ENCODE measurements around the gene PPP6R2. TPM values are rescaled to one million over a fixed set of nuclear protein-coding genes. Genes with fewer than 3 reads are reported as not detected.

Gene PPP6R2
- total RNA-seq, 1 experiment from 2014 or later: 60.6 TPM

DNA sequence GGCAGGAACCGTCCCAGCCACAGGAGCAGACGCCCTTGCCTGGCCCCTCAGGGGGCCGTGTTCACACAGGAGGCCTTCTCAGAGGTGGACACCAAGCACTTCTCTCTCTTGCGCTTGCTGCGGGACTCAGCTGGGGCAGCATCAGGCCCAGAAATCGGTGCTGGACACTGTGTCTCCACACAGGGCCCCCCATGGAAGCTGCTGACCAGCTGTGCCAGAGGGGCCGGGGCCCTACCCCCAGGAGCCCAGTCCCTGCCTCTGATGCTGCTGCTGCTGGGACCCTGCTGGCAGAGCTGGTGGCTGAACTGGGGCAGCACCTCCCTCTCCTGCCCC, 39.6 kb upstream of the PPP6R2 start:
- Histone ChIP-seq H3K27me3 (no peaks in the 10 kb centered on the region), H3K9me3 (replicated peaks) (no peaks in the 10 kb centered on the region), H3K27ac (no peak overlapping the region), H3K4me3 (no peak overlapping the region), H3K4me1 (peaks cover 41% of the 10 kb centered on the region), H3K36me3 (peaks cover 34% of the 10 kb centered on the region)
- DNase-seq: no peak

DNA sequence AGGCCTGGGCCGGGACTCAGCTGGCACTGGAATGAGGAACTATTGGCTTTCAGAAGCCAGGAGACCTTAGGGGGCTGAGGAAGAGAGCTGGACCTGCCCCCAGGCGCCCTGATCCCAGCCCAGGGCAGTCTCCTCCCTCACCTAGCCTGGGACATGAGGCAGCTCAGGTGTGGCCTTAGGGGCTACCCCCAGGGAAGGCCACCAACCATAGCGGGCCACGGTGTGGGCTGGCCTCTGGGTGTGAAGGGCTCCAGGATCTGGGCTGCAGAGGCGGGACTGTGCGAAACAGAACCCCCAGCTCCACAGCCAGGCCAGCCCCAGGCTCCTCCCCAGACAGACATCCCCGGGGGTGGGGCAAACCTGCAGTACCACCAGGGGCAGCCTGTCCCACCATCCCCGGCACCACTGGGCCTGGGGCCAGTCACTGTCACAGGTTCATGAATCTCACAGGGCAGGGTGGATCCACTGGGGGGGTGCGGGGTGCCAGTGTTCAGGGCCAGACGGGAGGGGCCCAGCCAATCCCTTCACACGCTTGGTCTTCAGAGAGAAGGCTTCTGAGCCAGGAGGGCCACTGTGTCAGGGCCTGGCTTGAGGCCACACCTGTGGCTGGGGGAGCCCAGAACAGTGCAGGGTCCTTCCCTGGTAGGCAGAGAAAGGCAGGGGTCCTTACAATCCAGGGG, 39.1 kb upstream of the PPP6R2 start:
- Histone ChIP-seq H3K4me3 (no peak overlapping the region), H3K9me3 (replicated peaks) (no peaks in the 10 kb centered on the region), H3K36me3 (peaks cover 34% of the 10 kb centered on the region), H3K27ac (0 out of 2 replicates have a peak overlapping the region, but pooled peaks have one; percentile 10), H3K27me3 (no peaks in the 10 kb centered on the region), H3K4me1 (peaks cover 47% of the 10 kb centered on the region)
- no peak for DNase-seq

DNA sequence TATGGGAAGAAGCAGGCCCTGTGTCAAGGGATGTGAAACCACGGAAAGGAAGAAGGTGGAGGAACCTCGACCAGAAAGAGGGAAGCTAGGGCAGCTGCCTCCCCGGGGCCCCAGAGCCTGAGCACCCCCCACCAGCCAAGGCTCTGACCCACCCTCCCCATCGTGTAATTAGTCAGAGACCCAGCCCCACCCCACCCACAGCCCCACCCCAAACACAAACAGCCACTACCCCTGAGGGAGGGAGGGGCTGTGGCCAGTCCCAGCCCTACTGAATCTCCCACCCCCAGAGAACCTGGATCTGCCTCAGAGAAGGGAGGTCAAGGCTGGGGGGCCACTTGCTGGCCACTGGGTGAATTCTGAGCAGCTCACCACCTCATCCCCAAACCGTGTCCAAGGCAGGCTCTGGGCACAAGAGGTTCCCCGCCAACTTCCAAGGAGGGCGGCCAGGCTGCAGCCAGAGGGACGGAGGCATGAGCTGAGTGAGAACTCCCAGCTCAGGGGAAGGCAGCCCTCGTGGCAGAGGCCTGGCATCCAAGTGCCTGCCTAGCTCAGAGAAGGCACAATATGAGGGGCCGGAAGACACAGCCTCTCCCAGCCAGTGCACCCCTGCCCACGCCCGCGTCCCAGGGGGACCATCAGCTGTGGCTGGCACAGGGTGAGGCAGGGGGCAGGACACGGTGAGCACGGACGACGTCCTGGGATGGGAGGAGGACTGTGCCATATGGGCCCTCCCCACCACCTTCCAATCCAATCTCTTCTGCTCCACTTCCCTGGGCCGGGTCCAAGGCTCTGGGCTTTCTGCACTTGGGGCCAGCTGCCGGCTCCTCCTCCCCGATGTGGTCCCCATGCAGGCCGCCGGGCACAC, 38.4 kb upstream of the PPP6R2 start:
- Histone ChIP-seq H3K9me3 (replicated peaks) (no peaks in the 10 kb centered on the region), H3K27ac (peak overlapping the region; percentile 82), H3K4me3 (peak overlapping the region; percentile 95), H3K4me1 (peaks cover 54% of the 10 kb centered on the region), H3K27me3 (no peaks in the 10 kb centered on the region), H3K36me3 (peaks cover 34% of the 10 kb centered on the region)
- DNase-seq: no peak

DNA sequence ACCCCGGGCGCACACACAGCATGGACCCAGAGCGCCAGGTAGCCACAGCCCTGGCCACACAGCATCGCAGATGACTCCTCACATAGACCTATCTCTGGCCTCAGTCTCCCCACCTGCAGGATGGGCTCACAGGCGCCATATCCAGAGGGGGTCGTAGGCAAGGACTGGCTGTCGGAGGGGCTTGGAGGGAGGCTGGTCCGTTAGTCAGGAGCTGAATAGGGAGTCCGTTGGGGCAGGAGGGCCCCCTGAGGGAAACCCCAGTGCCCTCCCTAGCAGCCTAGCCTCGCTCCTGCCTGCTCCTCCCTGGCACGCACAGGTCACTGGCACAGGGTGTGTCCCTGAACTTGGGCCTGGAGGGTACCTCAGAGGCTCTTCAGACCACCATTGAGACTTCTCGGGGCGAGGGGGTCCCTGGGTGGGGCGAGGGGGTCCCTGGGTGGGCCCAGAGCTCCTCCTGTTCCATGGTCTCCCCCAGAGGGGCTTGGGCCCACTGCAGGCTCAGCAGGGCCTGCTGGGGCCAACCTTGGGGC, 37.7 kb upstream of the PPP6R2 start:
- no peak for DNase-seq
- Histone ChIP-seq H3K27ac (peak overlapping the region; percentile 82), H3K4me1 (peaks cover 59% of the 10 kb centered on the region), H3K9me3 (replicated peaks) (no peaks in the 10 kb centered on the region), H3K4me3 (peak overlapping the region; percentile 95), H3K27me3 (no peaks in the 10 kb centered on the region), H3K36me3 (peaks cover 31% of the 10 kb centered on the region)

DNA sequence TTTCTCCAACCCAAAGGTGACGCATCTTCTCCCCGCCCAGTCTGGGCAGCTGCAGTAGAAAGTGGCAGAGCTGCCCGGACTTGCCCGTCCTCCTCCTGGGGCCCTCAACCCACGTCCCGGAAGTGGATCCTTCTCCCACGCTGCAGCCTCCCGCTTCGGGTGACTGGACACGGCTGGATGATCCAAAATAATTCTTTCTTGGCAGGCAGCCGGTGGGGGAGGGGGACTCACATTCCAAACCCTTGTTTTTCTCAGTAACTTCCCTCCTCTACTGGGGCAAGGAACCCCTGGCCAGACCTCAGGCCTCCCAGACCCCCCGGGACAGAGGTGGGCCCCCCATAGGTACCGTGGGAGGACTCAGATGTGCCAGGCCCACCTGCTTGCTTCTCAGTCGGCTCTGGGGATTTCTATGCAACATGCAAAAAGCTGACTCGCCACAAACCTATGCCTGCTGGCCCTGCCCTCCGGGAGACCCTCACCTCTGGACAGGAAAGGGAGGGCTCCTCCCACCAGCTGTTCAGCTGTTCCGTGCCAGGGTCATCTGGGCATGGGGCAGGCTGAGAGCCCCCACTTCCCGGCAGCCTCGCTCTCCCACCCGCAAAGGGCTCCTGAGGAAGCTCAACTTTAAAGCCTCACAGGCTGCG, 37.1 kb upstream of the PPP6R2 start:
- H3K27me3 ChIP-seq: no peaks in the 10 kb centered on the region
- DNase-seq: peak; percentile 98 to 99
- peak overlapping the region; percentile 95 for H3K4me3 ChIP-seq
- H3K27ac ChIP-seq: peak overlapping the region; percentile 82
- H3K36me3 ChIP-seq: peaks cover 26% of the 10 kb centered on the region
- peaks cover 59% of the 10 kb centered on the region for H3K4me1 ChIP-seq
- H3K9me3 ChIP-seq (replicated peaks): no peaks in the 10 kb centered on the region

DNA sequence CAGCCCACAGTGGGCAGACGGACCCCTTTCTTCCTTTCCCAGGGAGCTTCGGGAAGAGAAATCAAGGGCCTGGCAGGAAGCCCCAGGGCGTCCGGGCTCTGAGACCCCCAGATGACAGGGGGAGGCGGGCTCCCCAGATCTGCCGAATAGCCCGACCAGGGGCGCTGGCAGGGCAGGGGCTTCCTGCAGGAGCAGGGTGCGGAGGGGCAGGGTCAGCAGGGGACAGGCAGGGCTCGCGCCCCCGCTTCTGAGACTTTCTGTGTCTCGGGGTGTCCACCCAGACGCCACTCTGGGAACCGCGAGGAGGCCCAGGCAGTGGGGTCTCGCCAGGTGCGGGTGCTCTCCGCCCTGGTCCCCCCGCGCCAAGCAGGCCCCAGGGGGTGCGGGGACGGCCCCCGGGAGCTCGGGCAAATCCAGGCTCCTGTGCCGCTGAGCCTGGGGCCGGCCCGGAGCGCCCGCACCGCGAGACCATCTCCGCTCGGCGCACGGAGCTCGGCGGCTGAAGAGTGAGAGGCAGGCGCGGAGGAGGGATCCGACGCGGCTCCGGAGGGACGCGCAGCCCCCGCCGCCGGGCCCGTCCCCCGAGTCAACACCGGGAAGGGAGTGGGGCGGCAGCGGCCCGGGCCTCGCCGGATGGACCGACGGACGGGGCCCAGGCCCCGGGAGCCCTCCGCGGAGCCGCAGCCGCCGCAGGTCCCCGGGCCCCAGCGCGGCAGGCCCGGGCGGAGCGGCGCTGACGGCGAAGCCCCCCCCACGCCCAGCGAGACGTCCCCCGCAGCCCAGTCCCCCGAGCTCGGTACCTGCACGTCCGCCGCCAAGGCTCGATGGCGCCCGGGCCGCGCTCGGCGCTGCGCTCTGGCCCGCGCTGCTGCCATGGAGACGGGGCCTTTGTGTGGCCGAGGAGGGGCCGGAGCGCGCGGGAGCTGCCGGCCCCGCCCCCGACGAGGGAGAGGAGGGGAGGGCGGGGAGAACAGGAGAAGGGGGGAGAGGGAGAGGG, 36.1 kb upstream of the PPP6R2 start, which contains the start of gene PLXNB2:
Gene PLXNB2 (minus strand): TSS at position 894 of the 997 bp plus-strand sequence. CDS start 17,062 bp downstream, outside the sequence.
- Histone ChIP-seq H3K4me1 (peaks cover 59% of the 10 kb centered on the region), H3K27ac (peak within 1 kb of the TSS; percentile 82), H3K9me3 (replicated peaks) (no peaks in the 10 kb centered on the region), H3K27me3 (0 out of 2 replicates have a peak, but pooled peaks cover 3% of the 10 kb centered on the region), H3K36me3 (peaks cover 17% of the 10 kb centered on the region), H3K4me3 (peak within 1 kb of the TSS; percentile 95)
- peak; percentile 84 to 88 for DNase-seq

DNA sequence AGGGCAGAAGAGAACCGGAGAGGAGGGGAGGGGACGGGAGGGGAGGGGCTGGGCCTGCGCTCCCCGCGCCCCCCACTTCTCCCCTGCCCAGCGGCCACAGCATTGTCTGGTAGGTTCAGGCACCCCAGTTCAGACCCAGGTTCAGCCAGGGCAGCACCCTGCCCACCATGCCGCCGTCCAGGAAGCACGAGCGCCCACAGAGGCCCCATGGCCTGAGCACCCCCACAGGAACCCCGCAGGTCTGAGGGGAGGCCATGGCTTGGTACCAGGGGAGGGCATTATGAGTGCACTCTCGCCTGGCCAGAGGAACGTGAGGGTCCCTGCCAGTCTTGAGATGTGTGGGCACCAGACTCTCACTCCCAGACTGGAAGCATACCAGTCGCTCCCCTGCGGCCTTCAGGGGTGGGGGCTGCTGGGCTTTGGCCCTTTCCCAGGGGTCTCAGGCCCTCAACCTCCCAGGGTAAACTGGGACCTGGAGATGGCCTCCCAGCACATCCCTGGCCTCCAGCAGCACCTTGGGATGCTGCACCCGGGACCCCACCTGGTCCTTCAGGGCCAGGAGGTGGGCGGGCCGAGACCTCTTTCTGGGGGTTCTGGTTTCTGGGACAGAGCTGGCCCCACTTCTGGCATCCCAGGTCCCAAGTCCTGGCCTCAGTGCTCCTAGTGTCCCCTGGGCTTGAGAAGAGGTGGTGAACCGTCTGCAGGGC, 35.1 kb upstream of the PPP6R2 start:
- peaks cover 49% of the 10 kb centered on the region for H3K4me1 ChIP-seq
- H3K27me3 ChIP-seq: 0 out of 2 replicates have a peak, but pooled peaks cover 4% of the 10 kb centered on the region
- H3K27ac ChIP-seq: peak overlapping the region; percentile 61; the same call in 1 of the 2 replicates
- peak overlapping the region; percentile 4; the same call in 1 of the 2 replicates for H3K4me3 ChIP-seq
- peak; percentile 40 to 49 for DNase-seq
- H3K36me3 ChIP-seq: peaks cover 14% of the 10 kb centered on the region
- H3K9me3 ChIP-seq (replicated peaks): no peaks in the 10 kb centered on the region

DNA sequence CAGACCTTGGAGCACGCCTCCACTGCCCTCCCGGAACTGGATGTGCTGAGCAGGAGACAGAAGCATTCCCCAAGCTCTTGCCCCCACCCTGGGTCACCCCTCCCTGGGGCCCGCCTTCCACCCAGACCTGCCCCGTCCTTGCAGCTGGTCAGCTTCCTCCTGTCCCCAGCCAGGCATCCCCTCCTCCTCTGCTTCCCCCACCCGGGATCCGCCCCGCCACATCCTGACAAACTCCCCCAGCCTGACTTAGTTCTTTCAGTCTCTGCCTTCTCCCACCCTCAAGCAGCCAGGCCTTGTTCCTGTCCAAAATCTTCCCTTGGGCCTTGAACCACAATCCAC, 34.6 kb upstream of the PPP6R2 start:
- Histone ChIP-seq H3K27me3 (peaks cover 4% of the 10 kb centered on the region), H3K36me3 (peaks cover 14% of the 10 kb centered on the region), H3K27ac (peak overlapping the region; percentile 61), H3K4me1 (peaks cover 44% of the 10 kb centered on the region), H3K9me3 (replicated peaks) (no peaks in the 10 kb centered on the region), H3K4me3 (no peak overlapping the region)
- DNase-seq: peak; percentile 91 to 96

DNA sequence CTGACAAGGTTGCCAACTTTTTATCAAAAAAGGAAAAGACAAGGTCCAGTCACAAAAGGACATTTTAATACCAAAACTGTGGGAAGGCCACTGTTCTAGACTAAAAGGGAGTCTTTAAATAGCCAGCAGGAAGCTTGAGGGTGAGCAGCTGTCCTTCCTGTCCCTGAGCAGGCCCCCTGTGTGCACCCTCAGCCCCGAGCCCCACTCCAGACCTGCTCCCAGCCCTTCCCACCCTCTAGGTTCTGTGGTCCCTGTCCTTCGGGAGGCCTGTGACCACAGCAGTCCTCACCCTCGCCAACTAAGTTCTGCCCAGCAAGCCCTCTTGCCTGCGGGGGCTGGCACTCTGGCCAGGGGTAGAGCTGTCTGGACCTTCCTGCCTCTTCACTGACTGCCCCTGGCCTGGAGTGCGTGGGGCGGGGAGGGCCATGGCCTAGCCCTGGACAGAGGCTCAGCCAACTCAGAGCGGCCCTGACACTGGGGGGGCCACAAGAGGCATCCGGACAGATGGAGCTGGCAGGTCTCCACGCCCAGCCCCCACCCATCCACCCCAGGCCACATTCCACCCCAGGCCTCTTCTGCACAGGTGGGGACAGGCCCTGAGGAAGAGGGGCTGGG, 34.0 kb upstream of the PPP6R2 start:
- H3K4me3 ChIP-seq: no peak overlapping the region
- peaks cover 11% of the 10 kb centered on the region for H3K36me3 ChIP-seq
- H3K4me1 ChIP-seq: peaks cover 40% of the 10 kb centered on the region
- H3K9me3 ChIP-seq (replicated peaks): no peaks in the 10 kb centered on the region
- DNase-seq: peak; percentile 75 to 81
- peaks cover 9% of the 10 kb centered on the region for H3K27me3 ChIP-seq
- H3K27ac ChIP-seq: peak overlapping the region; percentile 61

DNA sequence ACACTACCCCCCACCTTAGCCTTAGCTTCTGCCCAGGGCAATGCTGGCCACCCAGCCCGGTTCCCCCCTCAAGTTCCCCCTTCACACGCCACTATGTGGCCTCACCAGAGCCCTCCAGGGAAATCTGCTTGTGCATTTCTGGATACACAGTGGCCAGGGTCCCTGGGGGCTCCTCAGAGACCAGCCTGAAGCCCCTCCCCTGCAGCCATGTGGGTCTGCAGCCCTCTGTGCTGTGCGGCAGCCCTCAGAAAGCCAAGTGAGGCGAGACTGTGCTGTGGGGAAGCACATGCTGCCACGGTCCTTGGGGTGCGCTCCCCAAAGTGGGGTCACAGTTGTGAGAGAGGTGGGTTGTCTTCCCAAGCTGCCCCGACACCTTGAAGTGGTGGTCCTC, 33.5 kb upstream of the PPP6R2 start:
- peaks cover 14% of the 10 kb centered on the region for H3K27me3 ChIP-seq
- peak; percentile 48 to 54 for DNase-seq
- H3K27ac ChIP-seq: peak overlapping the region; percentile 61; the same call in 1 of the 2 replicates
- H3K36me3 ChIP-seq: peaks cover 8% of the 10 kb centered on the region; the same call in 1 of the 2 replicates
- peaks cover 41% of the 10 kb centered on the region for H3K4me1 ChIP-seq
- no peak overlapping the region for H3K4me3 ChIP-seq
- no peaks in the 10 kb centered on the region for H3K9me3 ChIP-seq (replicated peaks)

DNA sequence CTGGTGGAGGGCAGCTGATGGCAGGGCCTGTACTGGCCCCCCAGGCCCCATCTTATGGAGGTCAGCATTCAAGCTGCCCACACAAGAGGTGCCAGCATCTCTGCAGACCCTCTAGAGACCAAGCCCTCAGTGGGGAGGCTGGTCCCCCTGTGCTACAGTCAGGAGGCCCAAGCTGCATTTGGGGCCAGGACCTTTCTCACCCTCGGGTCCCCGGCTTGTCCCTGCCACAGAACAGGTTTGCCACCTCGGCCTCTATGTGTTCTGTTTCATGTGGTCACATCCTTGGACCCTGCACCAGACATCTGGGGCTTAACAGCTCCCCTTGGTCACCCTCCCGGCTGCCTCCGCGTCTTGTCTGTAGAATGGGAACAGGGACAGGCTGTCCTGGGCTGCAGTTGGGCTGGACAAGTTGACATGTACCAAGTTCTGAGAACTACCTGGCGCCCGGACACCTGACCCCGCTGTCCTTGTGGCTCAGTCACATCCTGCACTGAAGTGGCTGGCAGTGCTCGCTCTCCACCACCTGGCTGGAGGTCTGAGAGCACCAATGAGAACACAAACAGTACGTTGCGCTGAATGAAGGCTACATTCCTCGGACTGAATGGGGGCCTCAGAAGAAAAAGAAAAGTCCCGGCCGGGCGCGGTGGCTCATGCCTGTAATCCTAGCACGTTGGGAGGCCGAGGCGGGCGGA, 33.0 kb upstream of the PPP6R2 start:
- H3K4me3 ChIP-seq: no peak overlapping the region
- H3K27me3 ChIP-seq: peaks cover 20% of the 10 kb centered on the region
- no peak overlapping the region for H3K27ac ChIP-seq
- H3K4me1 ChIP-seq: peaks cover 36% of the 10 kb centered on the region
- H3K9me3 ChIP-seq (replicated peaks): no peaks in the 10 kb centered on the region
- no peak for DNase-seq
- H3K36me3 ChIP-seq: peaks cover 3% of the 10 kb centered on the region; the same call in 1 of the 2 replicates

DNA sequence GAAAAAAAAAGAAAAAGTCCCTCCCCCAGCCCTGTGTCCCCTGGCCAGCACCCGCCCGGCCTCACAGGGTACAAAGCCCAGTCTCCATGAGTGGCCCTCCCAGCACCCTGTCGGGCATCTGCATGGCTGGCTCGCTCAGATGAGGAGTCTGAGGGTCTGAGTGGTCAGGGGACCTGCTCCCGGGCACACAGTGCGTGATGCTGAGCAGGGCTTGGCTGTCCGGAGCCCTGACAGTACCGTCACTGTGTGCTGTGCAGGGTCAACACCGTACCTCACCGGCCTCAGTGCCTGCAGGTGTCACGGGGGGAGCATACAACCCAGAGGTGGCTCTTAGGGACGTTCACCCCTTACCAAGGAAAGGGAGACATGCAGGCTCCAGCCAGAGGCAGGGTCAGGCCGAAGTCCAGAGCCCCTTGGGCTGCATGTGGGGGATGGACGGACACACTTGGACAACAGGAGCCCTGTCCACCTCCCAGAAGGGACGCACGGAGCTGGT, 32.1 kb upstream of the PPP6R2 start:
- H3K4me1 ChIP-seq: peaks cover 31% of the 10 kb centered on the region
- no peak overlapping the region for H3K27ac ChIP-seq
- no peak overlapping the region for H3K4me3 ChIP-seq
- no peaks in the 10 kb centered on the region for H3K9me3 ChIP-seq (replicated peaks)
- no peak for DNase-seq
- H3K27me3 ChIP-seq: peaks cover 28% of the 10 kb centered on the region
- no peaks in the 10 kb centered on the region for H3K36me3 ChIP-seq

Data from SJCRH30 (cell line).